Neural cell (in vitro differentiated cells): Measurements from ENCODE around the gene NFE2L1.

Experiments used
- EP300 ChIP-seq: fragments of 450-650 bp; conservative IDR thresholded peaks from 2 replicates; pipeline ENCODE4 v1.6.1; 2014; ENCODE audit warnings: antibody characterized with exemption, mild to moderate bottlenecking, moderate library complexity; ENCODE audit not compliant: poor library complexity, severe bottlenecking
- EZH2 ChIP-seq: fragments of 200-600, 300-800 bp; shearing (Covaris generic), sonication (generic); IDR thresholded peaks from 2 replicates; pipeline ENCODE4 v1.6.1; 2014; ENCODE audit warnings: antibody characterized with exemption, low read length, borderline replicate concordance, mild to moderate bottlenecking; ENCODE audit not compliant: insufficient read depth, poor library complexity, severe bottlenecking
- MXI1 ChIP-seq: fragments of 450-650 bp; conservative IDR thresholded peaks from 2 replicates; pipeline ENCODE4 v1.6.1; 2014; ENCODE audit warnings: antibody characterized with exemption, mild to moderate bottlenecking; ENCODE audit not compliant: poor library complexity, severe bottlenecking
- POLR2AphosphoS5 ChIP-seq: IDR thresholded peaks from 2 replicates; pipeline ENCODE4 v1.6.1; 2012
- RAD21 ChIP-seq: fragments of 450-650 bp; conservative IDR thresholded peaks from 2 replicates; pipeline ENCODE4 v1.6.1; 2014; ENCODE audit warnings: antibody characterized with exemption, mild to moderate bottlenecking, moderate library complexity
- SMC3 ChIP-seq: fragments of 450-650 bp; conservative IDR thresholded peaks from 2 replicates; pipeline ENCODE4 v1.6.1; 2014; ENCODE audit warnings: antibody characterized with exemption, mild to moderate bottlenecking, moderate library complexity; ENCODE audit not compliant: poor library complexity
- TF ChIP-seq, protein P1 (sequence below): fragments of 450-650 bp; IDR thresholded peaks from 2 replicates; pipeline ENCODE4 v1.5.1; 2014; ENCODE audit warnings: antibody characterized with exemption, mild to moderate bottlenecking, moderate library complexity; ENCODE audit not compliant: poor library complexity, severe bottlenecking
- TF ChIP-seq, protein P2 (sequence below): IDR thresholded peaks from 2 replicates; pipeline ENCODE4 v1.6.1; 2012; ENCODE audit warnings: borderline replicate concordance

DNA sequence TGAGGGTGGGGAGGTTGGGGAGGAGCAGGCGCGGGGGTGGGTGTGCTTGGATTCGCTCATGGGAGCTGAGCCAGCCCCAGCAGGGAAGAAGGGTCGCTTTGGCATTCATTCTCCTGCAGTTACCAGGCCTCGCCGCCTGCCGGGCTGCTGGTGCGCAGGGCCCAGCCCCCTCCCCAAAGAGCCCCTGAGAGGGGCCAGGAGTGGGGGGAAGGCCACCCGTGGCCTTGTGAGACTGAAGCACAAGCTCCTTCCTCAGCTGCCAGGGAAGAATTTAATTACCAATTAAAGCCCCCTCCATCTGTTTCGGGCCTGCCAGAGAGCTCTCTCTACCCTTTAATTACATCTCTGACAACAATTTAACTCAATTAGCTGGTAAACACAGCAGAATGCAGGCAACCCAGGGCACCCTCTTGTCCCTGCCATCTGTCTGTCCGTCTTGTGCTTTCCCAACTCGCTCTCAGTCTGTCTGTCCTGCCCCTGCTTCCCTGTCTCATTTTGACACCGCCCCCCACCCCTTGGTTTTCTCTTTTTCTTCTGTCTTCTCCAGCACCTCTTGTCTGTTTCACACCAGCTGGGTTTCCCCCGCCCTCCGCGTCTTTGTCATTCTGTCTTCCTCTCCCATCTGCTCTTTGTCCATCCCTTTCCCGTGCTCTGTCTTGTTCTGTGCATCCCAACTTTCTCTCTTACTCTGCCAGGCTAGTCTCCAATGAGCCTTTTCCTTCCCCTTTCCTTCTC is 44.6 kb upstream of the NFE2L1 start:
- TF ChIP-seq POLR2AphosphoS5, result no peak
- TF ChIP-seq, protein P1, sequence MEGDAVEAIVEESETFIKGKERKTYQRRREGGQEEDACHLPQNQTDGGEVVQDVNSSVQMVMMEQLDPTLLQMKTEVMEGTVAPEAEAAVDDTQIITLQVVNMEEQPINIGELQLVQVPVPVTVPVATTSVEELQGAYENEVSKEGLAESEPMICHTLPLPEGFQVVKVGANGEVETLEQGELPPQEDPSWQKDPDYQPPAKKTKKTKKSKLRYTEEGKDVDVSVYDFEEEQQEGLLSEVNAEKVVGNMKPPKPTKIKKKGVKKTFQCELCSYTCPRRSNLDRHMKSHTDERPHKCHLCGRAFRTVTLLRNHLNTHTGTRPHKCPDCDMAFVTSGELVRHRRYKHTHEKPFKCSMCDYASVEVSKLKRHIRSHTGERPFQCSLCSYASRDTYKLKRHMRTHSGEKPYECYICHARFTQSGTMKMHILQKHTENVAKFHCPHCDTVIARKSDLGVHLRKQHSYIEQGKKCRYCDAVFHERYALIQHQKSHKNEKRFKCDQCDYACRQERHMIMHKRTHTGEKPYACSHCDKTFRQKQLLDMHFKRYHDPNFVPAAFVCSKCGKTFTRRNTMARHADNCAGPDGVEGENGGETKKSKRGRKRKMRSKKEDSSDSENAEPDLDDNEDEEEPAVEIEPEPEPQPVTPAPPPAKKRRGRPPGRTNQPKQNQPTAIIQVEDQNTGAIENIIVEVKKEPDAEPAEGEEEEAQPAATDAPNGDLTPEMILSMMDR, result peak; percentile 46
- TF ChIP-seq EP300, result no peak
- TF ChIP-seq MXI1, result no peak
- no peak for TF ChIP-seq SMC3
- no peak for TF ChIP-seq RAD21
- TF ChIP-seq, protein P2, sequence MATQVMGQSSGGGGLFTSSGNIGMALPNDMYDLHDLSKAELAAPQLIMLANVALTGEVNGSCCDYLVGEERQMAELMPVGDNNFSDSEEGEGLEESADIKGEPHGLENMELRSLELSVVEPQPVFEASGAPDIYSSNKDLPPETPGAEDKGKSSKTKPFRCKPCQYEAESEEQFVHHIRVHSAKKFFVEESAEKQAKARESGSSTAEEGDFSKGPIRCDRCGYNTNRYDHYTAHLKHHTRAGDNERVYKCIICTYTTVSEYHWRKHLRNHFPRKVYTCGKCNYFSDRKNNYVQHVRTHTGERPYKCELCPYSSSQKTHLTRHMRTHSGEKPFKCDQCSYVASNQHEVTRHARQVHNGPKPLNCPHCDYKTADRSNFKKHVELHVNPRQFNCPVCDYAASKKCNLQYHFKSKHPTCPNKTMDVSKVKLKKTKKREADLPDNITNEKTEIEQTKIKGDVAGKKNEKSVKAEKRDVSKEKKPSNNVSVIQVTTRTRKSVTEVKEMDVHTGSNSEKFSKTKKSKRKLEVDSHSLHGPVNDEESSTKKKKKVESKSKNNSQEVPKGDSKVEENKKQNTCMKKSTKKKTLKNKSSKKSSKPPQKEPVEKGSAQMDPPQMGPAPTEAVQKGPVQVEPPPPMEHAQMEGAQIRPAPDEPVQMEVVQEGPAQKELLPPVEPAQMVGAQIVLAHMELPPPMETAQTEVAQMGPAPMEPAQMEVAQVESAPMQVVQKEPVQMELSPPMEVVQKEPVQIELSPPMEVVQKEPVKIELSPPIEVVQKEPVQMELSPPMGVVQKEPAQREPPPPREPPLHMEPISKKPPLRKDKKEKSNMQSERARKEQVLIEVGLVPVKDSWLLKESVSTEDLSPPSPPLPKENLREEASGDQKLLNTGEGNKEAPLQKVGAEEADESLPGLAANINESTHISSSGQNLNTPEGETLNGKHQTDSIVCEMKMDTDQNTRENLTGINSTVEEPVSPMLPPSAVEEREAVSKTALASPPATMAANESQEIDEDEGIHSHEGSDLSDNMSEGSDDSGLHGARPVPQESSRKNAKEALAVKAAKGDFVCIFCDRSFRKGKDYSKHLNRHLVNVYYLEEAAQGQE, result no peak
- TF ChIP-seq EZH2, result no peak
